Measurements from ENCODE around the gene COQ4.

Gene COQ4

DNA sequence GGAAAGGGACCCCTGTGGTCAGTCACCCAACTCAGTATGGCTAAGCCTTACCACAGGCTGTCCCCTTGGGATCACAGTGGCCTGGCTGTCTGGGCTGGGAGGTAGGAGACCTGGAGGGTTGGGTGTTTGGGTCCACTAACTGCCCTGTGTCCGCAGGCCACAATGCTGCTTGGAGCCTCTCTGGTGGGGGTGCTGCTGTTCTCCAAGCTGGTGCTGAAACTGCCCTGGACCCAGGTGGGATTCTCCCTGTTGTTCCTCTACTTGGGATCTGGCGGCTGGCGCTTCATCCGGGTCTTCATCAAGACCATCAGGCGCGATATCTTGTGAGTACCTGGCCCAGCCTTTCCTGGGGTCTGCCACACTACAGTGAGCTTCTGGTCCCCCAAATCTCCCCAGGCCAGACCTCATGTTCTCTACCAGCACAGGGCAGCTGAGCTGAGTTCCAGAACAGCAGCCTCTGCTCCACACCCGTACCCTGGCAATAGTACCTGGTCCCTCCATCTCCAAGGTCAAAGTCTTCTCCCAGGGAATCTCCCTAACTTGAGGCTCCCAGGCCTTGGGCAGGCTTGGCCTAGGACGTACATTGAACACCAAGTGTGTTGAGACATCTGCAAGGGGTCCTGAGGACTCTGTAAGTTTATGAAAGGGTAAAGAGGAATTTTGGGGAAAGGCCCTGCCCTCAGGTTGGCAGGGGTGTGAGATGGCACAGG, 20.5 kb downstream of the COQ4 start:
- DNase-seq: no peak

DNA sequence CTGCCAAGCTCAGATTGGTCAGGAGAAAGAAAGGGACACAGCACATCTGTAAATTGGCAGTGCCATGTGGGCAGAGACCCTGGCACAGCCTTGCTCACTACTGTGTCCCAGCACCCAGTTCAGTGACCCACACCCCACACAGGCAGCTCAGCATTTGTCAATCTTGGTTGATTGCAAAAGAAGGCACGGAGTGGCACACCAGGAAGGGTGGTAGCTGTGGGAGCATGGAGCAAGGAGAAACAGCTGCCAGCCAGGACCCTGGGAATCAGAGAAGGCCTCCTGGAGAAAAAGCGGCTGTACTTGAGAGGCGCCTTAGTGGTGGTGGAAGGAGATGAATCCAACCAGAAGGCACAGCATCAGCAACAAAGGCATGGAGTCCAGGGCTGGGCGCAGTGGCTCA, 21.2 kb downstream of the COQ4 start:
- DNase-seq: no peak

- no peak for DNase-seq
Measured at GRCh38 chr9:128344931-128345605, 22.4 kb downstream of the COQ4 start.

GRCh38 chr9:128349125-128349524, 26.5 kb downstream of the COQ4 start:
- DNase-seq: no peak

DNA sequence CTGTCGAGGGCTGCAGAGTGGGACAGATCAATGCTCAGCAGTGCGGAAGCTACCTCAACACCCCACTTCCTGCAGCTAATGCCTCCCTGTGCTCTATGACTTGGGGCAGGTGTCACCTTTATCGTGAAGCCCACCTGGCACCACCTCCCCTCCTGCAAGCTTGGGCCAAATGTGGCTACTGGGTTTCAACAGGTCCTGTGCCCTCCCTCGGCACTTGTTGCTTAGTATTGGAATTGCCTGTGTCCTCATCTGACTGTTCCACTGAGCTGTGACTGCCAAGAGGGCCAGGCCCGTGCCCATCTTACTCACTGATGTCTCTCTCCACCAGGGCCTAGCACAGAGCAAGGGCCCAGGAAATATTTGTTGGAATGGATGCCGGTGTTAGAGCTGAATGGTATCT, 27.1 kb downstream of the COQ4 start:
- no peak for DNase-seq

DNA sequence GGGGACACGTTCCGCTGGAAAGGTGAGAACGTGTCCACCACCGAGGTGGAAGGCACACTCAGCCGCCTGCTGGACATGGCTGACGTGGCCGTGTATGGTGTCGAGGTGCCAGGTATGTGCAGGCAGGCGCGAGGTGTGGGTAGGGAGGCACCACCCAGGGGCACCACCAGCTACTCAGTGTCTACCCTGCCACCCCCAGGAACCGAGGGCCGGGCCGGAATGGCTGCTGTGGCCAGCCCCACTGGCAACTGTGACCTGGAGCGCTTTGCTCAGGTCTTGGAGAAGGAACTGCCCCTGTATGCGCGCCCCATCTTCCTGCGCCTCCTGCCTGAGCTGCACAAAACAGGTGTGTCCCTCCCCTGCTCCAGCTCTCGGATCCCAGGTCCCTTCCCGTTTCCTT, 32.8 kb downstream of the COQ4 start:
- no peak for DNase-seq

- DNase-seq: no peak
Measured at GRCh38 chr9:128358090-128358489, 35.5 kb downstream of the COQ4 start.

DNA sequence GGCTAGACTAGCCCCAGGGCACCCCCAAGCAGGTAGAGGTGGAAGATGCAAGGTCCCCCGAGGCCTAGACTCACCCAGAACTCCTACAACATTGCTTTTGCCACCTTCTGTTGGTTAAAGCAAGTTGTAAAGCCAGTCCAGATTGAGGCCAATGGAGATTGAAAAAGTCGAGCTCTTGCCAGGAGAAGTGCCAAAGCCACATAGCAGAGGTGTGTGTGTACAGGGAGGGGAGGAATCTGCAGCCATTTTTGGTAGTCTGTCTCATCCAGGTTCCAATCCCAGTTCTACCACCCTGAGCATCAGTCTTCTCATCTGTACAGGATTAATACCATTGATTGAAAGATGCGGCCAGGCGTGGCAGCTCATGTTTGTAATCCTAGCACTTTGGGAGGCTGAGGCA, 36.2 kb downstream of the COQ4 start:
- no peak for DNase-seq

- DNase-seq: no peak
Measured at GRCh38 chr9:128360826-128361225, 38.2 kb downstream of the COQ4 start.

DNA sequence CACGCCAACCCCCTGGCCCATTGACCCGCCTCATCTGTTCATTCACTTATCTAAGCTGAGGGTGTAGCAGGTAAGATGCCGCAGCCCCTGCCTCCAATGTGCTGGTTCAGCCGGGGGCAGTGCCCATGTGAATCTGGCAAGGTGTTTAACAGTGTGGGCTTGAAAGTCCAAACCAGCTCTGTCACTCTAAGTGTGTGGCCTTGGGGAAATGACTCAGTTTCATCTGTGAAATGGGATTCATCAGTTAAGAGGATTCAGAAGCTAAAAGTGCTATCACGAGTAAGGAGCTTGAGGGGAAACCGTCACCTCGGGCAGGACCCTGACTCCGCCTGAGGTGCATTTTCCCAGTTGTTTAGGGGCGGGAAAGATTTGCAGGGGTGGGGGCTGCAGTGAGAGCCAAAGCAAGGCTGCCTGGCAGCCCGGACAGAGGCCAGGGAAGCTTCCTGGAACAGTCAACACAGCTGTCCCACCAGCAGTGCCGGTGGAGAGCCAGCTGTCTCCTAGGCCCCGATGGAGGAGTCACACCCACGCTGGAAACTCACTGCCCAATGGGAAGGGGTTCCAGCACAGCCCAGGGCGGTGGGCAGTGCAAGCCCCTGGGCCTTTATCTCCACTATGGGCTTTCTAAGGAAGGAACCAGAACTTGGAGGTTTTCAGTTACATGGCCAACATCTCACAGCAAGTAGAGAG, 38.8 kb downstream of the COQ4 start:
- DNase-seq: no peak

- peak; percentile 63 for DNase-seq
Measured at GRCh38 chr9:128361986-128362646, 39.5 kb downstream of the COQ4 start.

GRCh38 chr9:128362774-128363173, 40.1 kb downstream of the COQ4 start:
- DNase-seq: no peak

- DNase-seq: no peak
Measured at GRCh38 chr9:128365525-128365924, 42.9 kb downstream of the COQ4 start.

DNA sequence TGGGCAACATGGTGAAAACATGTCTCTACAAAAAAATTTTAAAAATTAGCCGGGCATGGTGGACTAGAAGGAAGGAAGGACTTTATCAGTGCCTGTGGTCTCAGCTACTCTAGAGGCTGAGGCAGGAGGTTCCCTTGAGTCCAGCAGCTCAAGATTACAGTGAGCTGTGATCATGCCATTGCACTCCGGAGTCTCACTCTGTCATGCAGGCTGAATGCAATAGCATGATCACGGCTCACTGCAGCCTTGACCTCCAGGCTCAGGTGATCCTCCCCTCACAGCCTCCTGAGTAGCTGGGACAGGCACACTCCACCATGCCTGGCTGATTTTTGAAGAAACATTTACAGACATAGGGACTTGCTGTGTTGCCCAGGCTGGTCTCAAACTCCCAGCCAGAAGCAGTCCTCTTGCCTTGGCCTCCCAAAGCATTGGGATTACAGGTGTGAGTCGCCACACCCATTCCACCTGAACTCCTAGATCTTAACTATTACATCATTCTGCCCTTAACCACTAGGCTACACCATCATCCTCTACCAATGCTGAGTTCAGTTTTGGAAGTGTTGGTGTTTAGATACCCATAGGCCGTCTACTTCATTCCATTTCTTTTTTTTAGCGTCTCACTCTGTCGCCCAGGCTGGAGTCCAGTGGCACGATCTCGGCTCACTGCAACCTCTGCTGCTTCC, 46.5 kb downstream of the COQ4 start:
- DNase-seq: no peak

DNA sequence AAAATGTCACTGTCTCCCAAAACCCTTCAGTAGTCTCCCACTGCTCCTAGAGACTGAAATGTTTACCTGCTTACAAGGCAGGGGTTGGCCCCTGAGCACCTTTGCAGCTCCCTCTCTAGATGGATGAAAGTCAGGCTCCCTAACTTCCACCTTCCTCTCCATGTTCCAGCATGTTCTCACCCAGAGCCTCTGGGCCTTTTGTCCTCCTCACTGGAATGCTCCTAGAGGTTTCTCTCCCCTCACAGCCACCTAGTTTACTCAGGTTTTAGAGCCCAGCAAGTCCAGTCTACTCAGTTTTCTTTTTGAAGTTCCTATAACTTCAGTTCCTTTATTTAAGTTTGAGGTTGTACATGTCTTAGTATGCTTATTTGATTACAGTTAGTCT, 47.7 kb downstream of the COQ4 start:
- no peak for DNase-seq

- DNase-seq: peak; percentile 94
Measured at GRCh38 chr9:128370752-128371629, 48.4 kb downstream of the COQ4 start, which contains the start of gene URM1. URM1 (plus strand) TSS chr9:128371374; CDS start chr9:128371381, 7 bp downstream.

- no peak for DNase-seq
Measured at GRCh38 chr9:128371630-128372117, 49.0 kb downstream of the COQ4 start.

DNA sequence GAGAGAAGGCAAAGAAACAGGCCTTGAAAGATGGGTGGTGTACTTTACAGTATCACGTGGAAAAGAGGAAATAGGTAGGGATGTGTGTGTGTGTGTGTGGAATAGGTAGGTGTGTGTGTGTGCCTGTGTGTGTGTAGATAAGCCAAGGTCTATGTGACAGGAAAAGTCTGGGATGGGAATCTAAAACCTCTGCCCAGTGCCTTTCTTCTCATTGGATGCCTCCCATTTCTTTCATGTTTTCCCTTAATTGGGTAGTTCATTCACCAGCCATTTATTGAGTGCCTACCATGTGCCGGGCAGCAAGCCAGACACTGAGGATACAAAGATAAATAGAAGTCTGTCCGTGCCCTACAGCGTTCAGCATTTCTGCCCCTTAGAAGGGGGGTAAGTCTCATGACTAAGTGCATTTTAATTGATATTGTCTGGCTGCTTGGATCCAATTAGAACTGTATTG, 49.6 kb downstream of the COQ4 start:
- no peak for DNase-seq

GRCh38 chr9:128372784-128373183, 50.1 kb downstream of the COQ4 start:
- no peak for DNase-seq

GRCh38 chr9:128374221-128374675, 51.6 kb downstream of the COQ4 start:
- DNase-seq: no peak

- no peak for DNase-seq
Measured at GRCh38 chr9:128375865-128376264, 53.2 kb downstream of the COQ4 start.

All from DMS79 (cell line).